Subcutaneous adipose tissue (tissue), 4 donors: ENCODE results near the gene PIP5K1C. TPM values are rescaled to one million over a fixed set of nuclear protein-coding genes. Genes with fewer than 3 reads are reported as not detected.

ENCODE experiments used
- CTCF ChIP-seq: fragments of 450-650 bp; IDR thresholded peaks from one replicate; pipeline ENCODE4 v1.5.1; 2016; ENCODE audit warnings: low read depth, mild to moderate bottlenecking, control low read depth, antibody characterized with exemption, moderate library complexity
- total RNA-seq, 4 donors: library from RNA; depleted of rRNA; stranded (reverse); fragments of >200 nt; gene quantifications; one replicate each; pipeline ENCODE4 v1.1.0, GENCODE V29; 2016

Gene PIP5K1C
- total RNA-seq, 4 donors from 2014 or later = 10.1 to 25.4 (median 13.7) TPM

- no peak for TF ChIP-seq CTCF
These were observed 38.4 kb upstream of the PIP5K1C start for GRCh38 chr19:3738477-3739220.

GRCh38 chr19:3737487-3738205 lies 37.4 kb upstream of the PIP5K1C start:
- TF ChIP-seq CTCF = no peak

GRCh38 chr19:3736106-3736724 lies 35.9 kb upstream of the PIP5K1C start:
- no peak for TF ChIP-seq CTCF

GRCh38 chr19:3734310-3734600 lies 34.0 kb upstream of the PIP5K1C start:
- no peak for TF ChIP-seq CTCF

GRCh38 chr19:3733549-3734309 lies 33.5 kb upstream of the PIP5K1C start:
- TF ChIP-seq CTCF = no peak

- TF ChIP-seq CTCF = no peak
These were observed 31.8 kb upstream of the PIP5K1C start for GRCh38 chr19:3732108-3732507.
